GM20000 (cell line): Measurements from ENCODE around the gene TRIM42.

ENCODE experiments used
- DNase-seq: peaks from one replicate; pipeline ENCODE4 v3.0.0; 2012; ENCODE audit warnings: low spot score
- TF ChIP-seq, protein P1 (sequence below): IDR thresholded peaks from 2 replicates; pipeline ENCODE4 v1.5.1; 2012; ENCODE audit warnings: mild to moderate bottlenecking, control low read depth; ENCODE audit errors: extremely low read depth, missing control alignments

TRIM42 gene

DNA sequence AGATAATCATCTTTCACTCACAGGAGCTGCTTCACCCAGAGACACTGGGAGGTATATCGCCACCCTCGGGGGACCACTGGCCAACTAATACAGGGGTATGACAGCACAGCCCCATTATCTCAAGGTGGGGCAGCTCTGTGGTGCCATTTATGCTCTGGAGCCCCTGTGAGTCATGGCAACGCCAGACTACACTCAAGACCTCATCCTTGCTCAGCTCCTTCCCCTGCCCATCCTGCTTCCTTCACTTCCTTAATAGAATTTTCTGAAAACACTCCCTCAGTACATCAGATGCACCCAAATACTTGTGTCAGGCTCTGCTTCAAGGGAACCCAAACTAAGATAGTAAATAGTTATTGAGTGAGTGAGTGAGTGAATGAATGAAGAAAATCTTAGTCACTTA is 45.7 kb downstream of the TRIM42 start:
- TF ChIP-seq, protein P1, sequence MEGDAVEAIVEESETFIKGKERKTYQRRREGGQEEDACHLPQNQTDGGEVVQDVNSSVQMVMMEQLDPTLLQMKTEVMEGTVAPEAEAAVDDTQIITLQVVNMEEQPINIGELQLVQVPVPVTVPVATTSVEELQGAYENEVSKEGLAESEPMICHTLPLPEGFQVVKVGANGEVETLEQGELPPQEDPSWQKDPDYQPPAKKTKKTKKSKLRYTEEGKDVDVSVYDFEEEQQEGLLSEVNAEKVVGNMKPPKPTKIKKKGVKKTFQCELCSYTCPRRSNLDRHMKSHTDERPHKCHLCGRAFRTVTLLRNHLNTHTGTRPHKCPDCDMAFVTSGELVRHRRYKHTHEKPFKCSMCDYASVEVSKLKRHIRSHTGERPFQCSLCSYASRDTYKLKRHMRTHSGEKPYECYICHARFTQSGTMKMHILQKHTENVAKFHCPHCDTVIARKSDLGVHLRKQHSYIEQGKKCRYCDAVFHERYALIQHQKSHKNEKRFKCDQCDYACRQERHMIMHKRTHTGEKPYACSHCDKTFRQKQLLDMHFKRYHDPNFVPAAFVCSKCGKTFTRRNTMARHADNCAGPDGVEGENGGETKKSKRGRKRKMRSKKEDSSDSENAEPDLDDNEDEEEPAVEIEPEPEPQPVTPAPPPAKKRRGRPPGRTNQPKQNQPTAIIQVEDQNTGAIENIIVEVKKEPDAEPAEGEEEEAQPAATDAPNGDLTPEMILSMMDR: no peak

DNA sequence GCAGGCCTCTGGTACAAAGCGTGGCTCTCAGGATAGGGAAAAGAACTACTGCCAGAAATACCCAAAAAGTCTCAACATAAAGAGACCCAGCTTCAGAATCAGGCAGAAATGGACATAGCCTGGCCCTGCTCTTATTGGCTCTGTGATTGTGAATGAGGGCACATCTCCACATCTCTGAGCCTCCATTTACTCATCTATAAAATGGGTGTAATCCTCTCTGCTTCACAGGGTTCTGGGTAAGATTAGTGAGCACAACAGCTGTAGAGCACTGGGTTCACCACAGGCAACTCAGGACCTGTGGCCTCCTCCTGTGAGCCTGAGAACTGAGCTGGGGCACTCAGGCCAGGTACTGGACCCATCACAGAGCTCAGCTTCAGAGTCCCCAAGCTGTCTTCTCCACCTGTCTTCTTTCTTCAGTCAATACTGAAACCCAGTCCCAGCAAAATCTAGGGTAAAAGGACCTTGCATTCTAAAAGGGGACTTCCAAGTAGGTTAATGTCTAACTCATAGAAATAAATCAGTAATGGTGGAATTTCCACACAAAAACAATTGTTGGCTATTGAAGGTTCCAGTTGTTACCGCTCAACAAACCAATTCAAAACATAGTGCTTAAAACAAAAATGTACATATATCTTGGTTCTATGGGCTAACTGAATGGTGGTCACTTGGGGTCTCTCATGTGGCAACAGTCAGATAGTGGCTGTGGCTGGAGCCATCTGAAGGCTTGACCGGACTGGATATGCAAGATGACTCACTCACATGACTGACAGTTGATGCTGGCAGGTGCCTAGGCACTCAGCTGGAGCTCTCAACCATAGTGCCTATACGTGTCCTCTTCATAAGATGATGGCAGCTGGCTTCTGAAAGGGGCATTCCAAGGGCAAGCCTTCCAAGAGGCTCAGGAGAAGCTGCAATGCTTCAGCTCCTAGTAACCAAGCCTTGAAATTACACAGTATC is 47.3 kb downstream of the TRIM42 start:
- DNase-seq: no peak
- TF ChIP-seq, protein P1: no peak

More for the DNA sequence above, 45.7 kb downstream of the TRIM42 start:
- no peak for DNase-seq

DNA sequence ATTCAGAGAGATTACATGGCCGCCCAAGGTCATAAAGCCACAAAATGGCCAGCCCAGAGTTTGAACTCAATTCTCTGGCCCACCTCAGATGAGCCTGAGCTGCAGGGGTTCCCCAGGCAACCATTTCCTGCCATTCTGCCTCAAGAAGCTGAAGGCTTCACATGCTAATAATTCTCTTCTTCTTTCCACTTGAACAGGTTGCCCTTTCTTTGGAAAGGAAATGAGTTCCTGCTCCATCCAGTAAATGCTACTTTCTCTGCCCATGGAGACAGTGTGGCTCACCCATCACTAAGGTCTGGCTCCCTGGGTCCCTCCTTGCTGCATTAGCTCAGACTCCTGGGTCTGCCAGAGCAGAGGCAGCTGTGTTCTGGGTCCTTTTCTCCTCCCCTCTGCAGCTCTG is 48.2 kb downstream of the TRIM42 start:
- TF ChIP-seq, protein P1: no peak
- DNase-seq: peak; percentile 7

DNA sequence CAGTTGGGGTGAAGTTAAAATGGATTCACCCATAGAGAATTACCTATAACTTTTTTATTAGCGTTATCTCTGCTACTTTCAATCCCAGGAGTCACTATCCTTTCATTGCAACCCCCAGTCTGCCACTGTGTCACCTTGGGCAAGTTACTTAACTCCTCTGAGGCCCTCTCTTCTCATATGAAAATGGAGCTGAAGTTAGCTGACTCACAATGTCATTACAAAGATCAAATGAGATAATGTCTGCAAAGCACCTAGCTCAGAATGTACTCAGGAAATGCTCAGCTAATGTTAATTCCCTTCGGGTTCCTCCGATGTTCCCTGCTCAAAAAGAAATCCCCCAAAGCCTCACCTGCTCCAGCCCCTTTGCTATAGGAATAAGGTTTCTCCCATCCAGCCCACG is 50.0 kb downstream of the TRIM42 start:
- TF ChIP-seq, protein P1: no peak
- no peak for DNase-seq

DNA sequence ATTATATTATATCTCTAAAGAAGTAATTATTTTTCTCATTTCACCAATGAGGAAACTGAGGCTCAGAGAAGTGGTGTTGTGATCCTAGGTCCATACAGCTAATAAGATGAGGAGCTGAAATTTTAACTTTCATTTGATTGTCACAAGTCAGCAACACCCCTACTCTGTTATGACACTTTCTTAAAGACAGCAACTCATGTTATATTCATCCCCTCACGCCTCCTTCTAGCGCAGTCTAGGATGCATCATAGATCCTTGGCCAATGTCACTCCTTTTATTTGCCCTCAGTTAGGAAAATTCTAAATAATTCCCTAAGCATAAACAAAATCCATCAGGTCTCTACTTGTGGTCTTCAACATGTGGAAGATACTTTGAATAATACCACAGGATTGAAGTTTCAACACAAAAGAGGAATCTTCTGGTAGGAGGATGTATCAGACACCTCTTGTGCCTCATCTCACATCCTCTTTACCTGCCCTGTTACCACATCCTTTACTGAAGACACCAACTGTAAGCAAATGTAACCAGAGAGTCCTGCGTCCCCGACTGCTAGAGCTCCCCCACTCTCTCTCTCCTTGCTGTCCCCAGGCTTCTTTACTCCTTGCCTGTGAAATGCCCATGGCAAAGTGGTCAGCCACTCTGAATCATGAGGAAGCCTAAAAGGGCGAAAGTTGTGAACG is 53.7 kb downstream of the TRIM42 start:
- DNase-seq: no peak
- TF ChIP-seq, protein P1: no peak

DNA sequence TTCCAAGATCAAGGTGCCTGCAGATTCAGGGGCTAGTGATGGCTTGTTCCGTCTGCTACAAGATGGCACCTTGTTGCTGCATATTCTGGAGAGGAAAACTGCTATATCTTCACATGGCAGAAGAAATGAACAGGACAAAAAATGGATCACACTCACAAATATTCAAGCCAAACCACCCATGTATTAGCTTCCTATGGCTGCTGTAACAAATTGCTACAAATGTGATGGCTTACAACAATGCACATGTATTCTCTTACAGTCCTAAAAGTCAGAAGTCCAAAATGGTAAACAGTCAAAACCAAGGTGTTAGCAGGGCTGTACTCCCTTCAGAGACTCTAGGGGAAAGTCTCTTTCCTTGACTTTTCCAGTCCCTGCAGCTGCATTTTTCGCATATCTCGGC is 55.8 kb downstream of the TRIM42 start:
- TF ChIP-seq, protein P1: no peak
- DNase-seq: no peak

DNA sequence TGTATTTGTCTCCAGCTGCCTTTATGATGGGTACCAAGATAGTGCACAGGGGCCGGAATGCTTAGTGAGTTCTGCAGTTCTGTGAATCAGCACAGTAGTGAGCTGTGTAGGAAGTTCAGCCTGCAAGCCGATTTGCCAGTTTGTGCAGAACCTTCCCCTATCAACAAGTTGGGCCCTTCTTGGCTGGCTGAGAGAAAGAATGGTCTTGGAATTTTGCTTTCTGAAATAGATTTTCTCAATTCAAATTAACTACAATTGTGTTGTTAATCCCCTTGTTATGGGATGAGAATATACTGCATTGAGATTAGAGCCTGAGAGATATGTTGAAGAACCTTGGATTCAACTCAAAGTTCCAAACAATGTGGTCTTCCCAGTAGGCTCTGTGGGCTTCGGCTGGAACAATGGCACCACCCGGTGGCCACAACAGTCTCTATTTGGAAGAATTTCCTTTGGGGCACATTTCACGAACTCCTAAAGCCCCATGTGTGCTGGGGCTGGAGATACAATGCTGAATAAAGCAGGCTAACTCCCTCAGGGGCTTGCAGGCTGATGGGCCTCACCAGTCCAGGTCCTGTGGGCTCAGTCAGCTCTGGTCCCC is 59.1 kb downstream of the TRIM42 start:
- TF ChIP-seq, protein P1: peak; percentile 57

More for the DNA sequence above, 59.1 kb downstream of the TRIM42 start:
- DNase-seq: peak; percentile 18
